Endometrial microvascular endothelial cells (primary cell): ENCODE results near the gene PADI6. TPM values are rescaled to one million over a fixed set of nuclear protein-coding genes. Genes with fewer than 3 reads are reported as not detected.
"Not testable (repeated sequence)": the region's sequence is repeated elsewhere in the genome, so short reads cannot be mapped to it uniquely, and the experiment has no call there.

Source experiments
- in situ Hi-C: cut with HindIII; loops from 2 replicates; pipeline ENCODE4 v1.10.0; 2017; ENCODE audit warnings: low sequenced_read_pairs, low pct_unique_long_range_greater_than_20kb; ENCODE audit errors: inconsistent ontology term
- total RNA-seq: library from RNA; depleted of rRNA; stranded (reverse); fragments of >200 nt; gene quantifications from one replicate; pipeline ENCODE4 v1.2.3, GENCODE V29; 2015; ENCODE audit errors: inconsistent ontology term

Gene PADI6
- not detected for total RNA-seq

GRCh38 chr1:17371896-17372295 lies at the start of gene PADI6:
Gene PADI6, plus strand, starts transcription at chr1:17372196. Its CDS starts 50 bp downstream, at chr1:17372246.
- in situ Hi-C loops: no loop called here

DNA sequence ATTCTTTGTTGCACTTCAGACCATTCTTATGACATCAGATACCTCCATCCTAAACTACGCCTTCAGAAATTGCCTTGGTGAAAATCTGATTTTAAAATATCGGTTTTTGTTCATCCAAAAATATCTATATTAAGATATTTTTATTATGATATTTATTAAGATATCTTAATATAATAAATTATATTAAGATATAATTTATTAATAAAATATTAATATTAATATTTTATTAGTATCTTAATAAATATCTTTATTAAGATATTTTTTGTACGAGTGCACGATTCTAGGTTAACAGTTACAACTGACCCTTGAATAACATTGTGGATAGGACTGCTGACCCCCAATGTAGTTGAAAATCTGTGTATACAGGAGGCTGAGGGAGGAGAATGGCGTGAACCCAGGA lies 43.1 kb upstream of the PADI6 start:
- in situ Hi-C loops: no loop called here

DNA sequence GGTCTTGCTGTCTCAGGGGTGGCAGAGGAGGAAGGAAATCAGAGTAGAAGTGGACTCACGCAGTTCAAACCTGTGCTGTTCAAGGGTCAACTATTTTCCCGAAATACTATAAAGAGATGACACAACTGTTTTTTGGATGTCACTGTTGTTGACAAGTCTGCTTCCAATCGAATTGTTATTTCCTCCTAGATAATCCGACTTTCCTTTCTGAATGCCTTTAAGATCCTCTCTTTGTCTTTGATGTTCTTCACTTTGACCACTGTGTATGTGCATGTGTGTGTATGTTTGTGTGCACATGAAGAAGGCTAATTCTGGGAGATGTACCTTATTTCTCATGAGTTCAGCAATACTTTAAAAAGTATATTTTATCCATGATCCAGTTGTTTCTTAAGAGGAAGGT lies 42.4 kb upstream of the PADI6 start:
- in situ Hi-C loops: no loop called here

DNA sequence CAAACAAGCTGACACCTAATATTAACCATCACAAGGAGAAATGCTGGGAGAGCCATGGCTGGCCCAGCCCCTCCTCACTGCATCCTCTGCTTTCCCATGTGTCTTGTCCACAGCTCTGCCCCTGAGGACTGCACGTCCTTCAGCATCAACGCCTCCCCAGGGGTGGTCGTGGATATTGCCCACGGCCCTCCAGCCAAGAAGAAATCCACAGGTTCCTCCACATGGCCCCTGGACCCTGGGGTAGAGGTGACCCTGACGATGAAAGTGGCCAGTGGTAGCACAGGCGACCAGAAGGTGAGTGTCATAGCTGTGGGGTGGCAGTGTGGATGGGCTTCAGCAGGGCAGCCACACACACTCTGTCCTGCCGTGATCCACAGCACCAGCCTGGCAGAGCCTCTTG lies 41.1 kb upstream of the PADI6 start:
- in situ Hi-C loops: no loop called here

GRCh38 chr1:17333081-17333480 lies 38.9 kb upstream of the PADI6 start:
- in situ Hi-C loops: no loop called here

DNA sequence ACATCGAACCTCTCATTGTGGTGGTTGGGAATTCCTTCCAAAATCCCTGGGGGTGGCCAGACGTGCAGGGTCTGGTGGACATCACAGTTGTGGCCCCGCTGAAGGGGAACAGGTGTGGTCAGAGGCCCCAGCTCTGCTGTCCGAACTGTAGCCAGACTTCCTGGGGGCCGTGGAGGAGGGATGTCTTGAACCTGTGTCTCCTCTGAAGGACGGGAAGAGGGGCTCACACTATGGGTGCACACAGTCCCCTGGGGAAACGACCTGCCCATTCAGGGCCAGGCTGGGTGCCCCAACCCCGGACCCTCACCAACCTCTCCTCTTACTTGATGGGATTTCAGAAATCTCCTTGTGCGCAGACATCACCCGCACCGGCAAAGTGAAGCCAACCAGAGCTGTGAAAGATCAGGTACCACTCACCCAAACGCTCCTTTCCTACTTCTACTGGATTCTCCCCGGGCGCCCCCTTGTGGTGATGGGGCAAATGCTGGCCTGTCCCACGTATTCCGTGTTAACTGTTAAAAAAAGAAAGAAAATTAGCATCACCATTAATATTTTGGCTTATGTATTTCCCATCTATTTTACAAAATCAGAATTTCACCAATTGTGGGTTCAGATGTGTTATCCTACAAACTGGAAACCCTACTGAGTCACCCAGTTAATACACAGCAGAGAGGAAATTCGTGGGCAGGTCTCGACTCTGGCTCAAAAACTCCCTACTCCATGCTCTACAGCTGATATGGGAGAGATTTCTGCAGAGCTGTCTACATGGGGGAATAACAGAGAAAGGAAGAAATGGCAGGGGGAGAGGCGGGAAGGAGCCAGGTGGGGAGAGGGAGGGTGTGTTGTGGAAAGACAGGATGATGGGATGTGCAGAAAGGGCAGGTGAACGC lies 35.9 kb upstream of the PADI6 start:
- in situ Hi-C loops: no loop called here

GRCh38 chr1:17338706-17339493 lies 33.1 kb upstream of the PADI6 start:
- in situ Hi-C loops: no loop called here

- in situ Hi-C loops: no loop called here
Measured at GRCh38 chr1:17339521-17339920, 32.5 kb upstream of the PADI6 start.

GRCh38 chr1:17340358-17340757 lies 31.6 kb upstream of the PADI6 start:
- in situ Hi-C loops: no loop called here

GRCh38 chr1:17342014-17342441 lies 30.0 kb upstream of the PADI6 start:
- in situ Hi-C loops: no loop called here

DNA sequence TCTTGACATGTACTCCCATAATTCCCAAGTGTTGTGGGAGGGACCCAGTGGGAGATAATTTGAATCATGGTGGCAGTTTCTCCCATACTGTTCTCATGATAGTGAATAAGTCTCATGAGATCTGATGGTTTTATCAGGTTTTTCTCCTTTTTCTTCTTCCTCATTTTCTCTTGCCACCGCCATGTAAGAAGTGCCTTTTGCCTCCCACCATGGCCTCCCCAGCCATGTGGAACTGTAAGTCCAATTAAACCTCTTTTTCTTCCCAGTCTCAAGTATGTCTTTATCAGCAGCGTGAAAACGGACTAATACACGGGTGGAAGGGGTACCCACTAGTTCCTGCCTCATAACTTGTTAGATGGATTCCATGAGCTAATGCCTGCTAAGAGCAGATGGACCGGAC lies 26.5 kb upstream of the PADI6 start:
- in situ Hi-C loops: not testable (repeated sequence)

DNA sequence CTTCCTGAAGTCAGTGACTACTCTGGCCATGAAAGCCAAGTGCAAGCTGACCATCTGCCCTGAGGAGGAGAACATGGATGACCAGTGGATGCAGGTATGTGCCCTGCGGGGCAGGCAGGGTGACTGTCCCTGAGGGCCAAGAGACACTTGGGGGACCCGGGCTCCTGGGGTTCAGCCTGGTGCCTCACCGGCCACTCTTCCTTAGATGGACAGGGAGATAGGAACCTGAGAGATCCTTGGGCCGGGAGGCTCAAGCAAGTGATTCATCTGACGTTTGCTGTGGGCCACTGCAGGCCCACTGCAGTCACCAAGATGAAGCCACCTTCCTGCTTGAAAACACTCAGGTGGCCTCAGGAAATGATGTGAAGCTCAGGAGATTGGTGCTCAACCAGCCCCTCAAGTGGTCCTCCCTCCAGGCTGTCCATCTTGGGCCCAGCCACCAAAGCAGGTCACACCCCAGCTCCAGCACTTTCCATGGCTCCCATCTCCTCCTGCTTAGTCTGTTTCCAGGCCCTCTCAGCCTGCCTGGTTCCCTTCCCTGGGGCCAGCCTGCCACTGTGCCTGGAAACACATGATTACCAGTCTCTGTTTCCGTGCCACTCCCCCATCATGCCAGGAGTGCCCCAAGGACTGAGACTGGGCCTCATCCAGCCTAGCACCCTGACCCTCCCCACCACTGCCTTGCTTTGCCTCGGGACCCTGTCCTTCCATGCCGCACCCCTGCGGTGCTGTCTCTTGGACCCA lies 25.8 kb upstream of the PADI6 start:
- in situ Hi-C loops: no loop called here

DNA sequence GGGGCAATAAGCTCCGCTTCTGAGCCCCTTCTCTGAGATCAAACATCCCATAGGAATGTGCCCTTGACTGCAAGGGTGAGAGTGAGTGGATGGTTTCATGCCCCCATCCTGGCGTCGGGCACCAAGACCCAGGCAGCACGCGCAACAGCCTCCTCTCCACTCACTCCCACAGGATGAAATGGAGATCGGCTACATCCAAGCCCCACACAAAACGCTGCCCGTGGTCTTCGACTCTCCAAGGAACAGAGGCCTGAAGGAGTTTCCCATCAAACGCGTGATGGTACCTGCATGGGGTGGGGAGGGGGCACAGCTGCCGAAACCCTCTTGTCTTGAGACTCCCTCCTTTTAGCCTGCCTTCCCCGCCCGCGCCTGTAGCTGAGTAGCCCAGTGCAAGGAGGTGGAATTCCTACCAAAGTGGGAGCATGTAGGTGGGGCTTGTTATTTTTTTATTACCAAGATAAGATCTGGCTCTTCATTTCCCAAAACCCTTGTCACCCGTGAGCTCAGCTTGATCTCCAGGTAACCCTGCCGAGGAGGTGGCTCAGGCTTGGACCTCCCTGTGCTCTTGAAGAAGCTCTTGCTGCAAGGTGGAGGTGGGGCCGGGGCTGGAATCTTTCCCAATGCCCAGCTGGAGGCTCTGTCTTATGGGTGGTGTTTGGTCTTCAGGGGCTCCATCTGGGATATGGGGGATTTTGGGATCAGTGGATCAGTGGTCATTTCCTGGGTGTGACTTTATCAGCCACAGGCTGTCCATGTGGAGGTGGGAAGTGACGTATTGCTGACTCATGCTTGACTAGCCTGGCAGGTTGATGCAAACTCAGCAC lies 24.0 kb upstream of the PADI6 start:
- in situ Hi-C loops: no loop called here

- in situ Hi-C loops: no loop called here
Measured at GRCh38 chr1:17348593-17349234, 23.3 kb upstream of the PADI6 start.

GRCh38 chr1:17350083-17350482 lies 21.9 kb upstream of the PADI6 start:
- in situ Hi-C loops: no loop called here

DNA sequence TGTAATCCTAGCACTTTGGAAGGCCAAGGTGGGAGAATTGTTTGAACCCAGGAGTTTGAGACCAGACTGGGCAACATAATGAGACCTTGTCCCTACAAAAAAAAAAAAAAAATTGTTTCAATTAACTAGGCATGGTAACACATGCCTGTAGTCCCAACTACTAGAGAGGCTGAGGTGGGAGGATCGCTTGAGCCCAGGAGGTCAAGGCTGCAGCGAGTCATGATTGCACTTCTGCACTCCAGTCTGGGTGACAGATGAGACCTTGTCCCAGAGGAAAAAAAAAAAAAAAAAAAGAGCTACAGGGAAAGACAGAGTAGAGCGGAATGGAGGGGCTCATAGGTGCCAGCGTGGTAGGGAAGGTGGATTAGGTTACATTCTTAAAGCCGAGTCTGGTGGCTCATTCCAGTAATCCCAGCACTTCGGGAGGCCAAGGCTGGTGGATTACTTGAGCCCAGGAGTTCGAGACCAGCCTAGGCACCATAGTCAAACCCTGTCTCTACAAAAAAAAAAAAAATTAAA lies 21.0 kb upstream of the PADI6 start:
- in situ Hi-C loops: no loop called here

DNA sequence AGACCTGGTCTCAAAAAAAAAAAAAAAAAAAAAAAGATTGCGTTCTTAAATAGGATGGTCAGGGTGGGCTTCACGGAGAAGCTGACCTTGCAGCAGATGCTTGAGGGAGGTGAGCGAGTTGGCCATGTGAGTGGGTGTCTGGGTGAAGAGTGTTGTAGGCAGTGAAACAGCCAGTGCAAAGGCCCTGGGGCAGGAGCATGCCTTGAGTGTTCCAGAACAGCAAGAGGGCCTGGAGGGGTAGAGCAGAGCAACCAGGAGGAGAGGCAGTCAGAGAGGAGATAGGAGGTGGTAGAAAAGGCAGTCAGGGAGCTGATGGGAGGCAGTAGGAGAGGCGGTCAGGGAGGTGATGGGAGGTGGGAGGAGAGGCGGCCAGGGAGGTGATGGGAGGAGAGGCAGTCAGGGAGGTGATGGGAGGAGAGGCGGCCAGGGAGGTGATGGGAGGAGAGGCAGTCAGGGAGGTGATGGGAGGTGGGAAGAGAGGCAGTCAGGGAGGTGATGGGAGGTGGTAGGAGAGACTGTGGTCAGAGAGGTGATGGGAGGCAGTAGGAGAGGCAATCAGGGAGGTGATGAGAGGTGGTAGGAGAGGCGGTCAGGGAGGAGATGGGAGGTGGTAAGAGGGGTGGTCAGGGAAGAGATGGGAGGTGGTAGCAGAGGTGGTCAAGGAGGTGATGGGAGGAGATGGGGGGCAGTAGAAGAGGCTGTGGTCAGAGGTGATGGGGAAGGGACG lies 20.2 kb upstream of the PADI6 start:
- in situ Hi-C loops: no loop called here
